Loucy (cell line): ENCODE data around the gene UPK1B.

ENCODE experiments used
- H2AFZ ChIP-seq: fragments of 200-600 bp; sonication (generic); 2 replicates; pipeline ENCODE4 v1.6.0; 2016; ENCODE audit warnings: antibody characterized with exemption, mild to moderate bottlenecking, low read length, moderate library complexity
- H3F3A ChIP-seq: fragments of 200-600 bp; 2 replicates; pipeline ENCODE4 v1.6.0; 2016; ENCODE audit warnings: antibody characterized with exemption, low read depth, mild to moderate bottlenecking
- H3K27me3 ChIP-seq: fragments of 200-600 bp; sonication (generic); 2 replicates; pipeline ENCODE4 v1.6.1; 2014; ENCODE audit warnings: low read length, mild to moderate bottlenecking; ENCODE audit not compliant: insufficient read depth, poor library complexity, severe bottlenecking
- H3K36me3 ChIP-seq: fragments of 200-600 bp; sonication (generic); 2 replicates; pipeline ENCODE4 v1.6.1; 2016; ENCODE audit warnings: low read length; ENCODE audit not compliant: insufficient read depth
- H3K4me1 ChIP-seq: fragments of 200-600 bp; sonication (generic); 2 replicates; pipeline ENCODE4 v1.5.1; 2014; ENCODE audit warnings: low read length, mild to moderate bottlenecking; ENCODE audit not compliant: insufficient read depth, poor library complexity, severe bottlenecking
- H3K4me2 ChIP-seq: fragments of 200-600 bp; sonication (generic); 2 replicates; pipeline ENCODE4 v1.6.0; 2014; ENCODE audit warnings: antibody characterized with exemption, low read length, low read depth, mild to moderate bottlenecking; ENCODE audit not compliant: poor library complexity, severe bottlenecking
- H3K4me3 ChIP-seq: fragments of 200-600 bp; sonication (generic); 2 replicates; pipeline ENCODE4 v1.5.1; 2014; ENCODE audit warnings: low read length, mild to moderate bottlenecking, mixed read lengths; ENCODE audit not compliant: poor library complexity, severe bottlenecking
- H3K79me2 ChIP-seq: fragments of 200-600 bp; sonication (generic); 2 replicates; pipeline ENCODE4 v1.6.1; 2014; ENCODE audit warnings: low read length; ENCODE audit not compliant: insufficient read depth
- H3K9ac ChIP-seq: fragments of 200-600 bp; sonication (generic); 2 replicates; pipeline ENCODE4 v1.6.0; 2014; ENCODE audit warnings: mild to moderate bottlenecking, low read depth, low read length, moderate library complexity; ENCODE audit not compliant: poor library complexity, severe bottlenecking
- H3K9me2 ChIP-seq: fragments of 200-600 bp; sonication (generic); replicated peaks from 2 replicates; pipeline ENCODE4 v1.6.1; 2016; ENCODE audit warnings: low read depth, low read length, mixed read lengths
- H3K9me3 ChIP-seq: fragments of 200-600 bp; sonication (generic); 2 replicates; pipeline ENCODE4 v1.6.1; 2014; ENCODE audit warnings: mild to moderate bottlenecking, antibody characterized with exemption, low read length, low read depth; ENCODE audit not compliant: insufficient read depth
- H4K20me1 ChIP-seq: fragments of 200-600 bp; sonication (generic); 2 replicates; pipeline ENCODE4 v1.6.0; 2014; ENCODE audit warnings: antibody characterized with exemption, low read length, mild to moderate bottlenecking; ENCODE audit not compliant: insufficient read depth, poor library complexity, severe bottlenecking
- EZH2phosphoT487 ChIP-seq: fragments of 200-600 bp; IDR thresholded peaks from 2 replicates; pipeline ENCODE4 v1.6.1; 2018; ENCODE audit warnings: antibody characterized with exemption, mild to moderate bottlenecking, moderate library complexity, borderline replicate concordance
- TF ChIP-seq, protein P1 (sequence below): fragments of 200-600 bp; sonication (generic); conservative IDR thresholded peaks from 2 replicates; pipeline ENCODE4 v1.5.1; 2014; ENCODE audit warnings: mild to moderate bottlenecking, antibody characterized with exemption, low read length

UPK1B gene

DNA sequence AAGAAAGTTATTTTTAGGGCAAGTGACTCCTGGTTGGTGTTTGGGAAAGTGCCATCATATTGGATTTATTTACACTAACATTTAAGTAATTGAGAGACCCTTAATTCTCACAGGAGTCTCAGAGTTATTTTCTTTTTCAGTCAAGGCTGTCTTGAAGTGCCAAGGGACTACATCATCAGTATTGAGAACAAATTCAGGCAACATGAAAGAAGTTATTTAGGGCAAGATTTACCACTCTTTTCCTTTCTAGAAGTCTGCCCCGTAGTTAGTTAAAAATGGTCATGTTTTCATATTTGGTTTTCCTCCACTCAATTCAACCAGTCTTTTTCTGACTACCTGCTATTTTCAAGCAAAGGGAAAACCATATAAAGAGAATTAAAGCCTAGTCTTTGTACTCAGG is 61.2 kb downstream of the UPK1B start:
- Histone ChIP-seq H3K79me2 (peaks cover 31% of the 10 kb centered on the region; the same call in 1 of the 2 replicates), H3K9me3 (no peaks in the 10 kb centered on the region), H2AFZ (no peak overlapping the region), H3K4me1 (peaks cover 41% of the 10 kb centered on the region), H3K27me3 (no peaks in the 10 kb centered on the region), H3F3A (peaks cover 4% of the 10 kb centered on the region; the same call in 1 of the 2 replicates), H3K36me3 (peaks cover 22% of the 10 kb centered on the region; the same call in 1 of the 2 replicates), H3K4me3 (no peak overlapping the region), H4K20me1 (peaks cover 13% of the 10 kb centered on the region), H3K9ac (no peak overlapping the region), H3K4me2 (no peak overlapping the region), H3K9me2 (no peaks in the 10 kb centered on the region)
- TF ChIP-seq EZH2phosphoT487: no peak
- TF ChIP-seq, protein P1, sequence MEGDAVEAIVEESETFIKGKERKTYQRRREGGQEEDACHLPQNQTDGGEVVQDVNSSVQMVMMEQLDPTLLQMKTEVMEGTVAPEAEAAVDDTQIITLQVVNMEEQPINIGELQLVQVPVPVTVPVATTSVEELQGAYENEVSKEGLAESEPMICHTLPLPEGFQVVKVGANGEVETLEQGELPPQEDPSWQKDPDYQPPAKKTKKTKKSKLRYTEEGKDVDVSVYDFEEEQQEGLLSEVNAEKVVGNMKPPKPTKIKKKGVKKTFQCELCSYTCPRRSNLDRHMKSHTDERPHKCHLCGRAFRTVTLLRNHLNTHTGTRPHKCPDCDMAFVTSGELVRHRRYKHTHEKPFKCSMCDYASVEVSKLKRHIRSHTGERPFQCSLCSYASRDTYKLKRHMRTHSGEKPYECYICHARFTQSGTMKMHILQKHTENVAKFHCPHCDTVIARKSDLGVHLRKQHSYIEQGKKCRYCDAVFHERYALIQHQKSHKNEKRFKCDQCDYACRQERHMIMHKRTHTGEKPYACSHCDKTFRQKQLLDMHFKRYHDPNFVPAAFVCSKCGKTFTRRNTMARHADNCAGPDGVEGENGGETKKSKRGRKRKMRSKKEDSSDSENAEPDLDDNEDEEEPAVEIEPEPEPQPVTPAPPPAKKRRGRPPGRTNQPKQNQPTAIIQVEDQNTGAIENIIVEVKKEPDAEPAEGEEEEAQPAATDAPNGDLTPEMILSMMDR: no peak

DNA sequence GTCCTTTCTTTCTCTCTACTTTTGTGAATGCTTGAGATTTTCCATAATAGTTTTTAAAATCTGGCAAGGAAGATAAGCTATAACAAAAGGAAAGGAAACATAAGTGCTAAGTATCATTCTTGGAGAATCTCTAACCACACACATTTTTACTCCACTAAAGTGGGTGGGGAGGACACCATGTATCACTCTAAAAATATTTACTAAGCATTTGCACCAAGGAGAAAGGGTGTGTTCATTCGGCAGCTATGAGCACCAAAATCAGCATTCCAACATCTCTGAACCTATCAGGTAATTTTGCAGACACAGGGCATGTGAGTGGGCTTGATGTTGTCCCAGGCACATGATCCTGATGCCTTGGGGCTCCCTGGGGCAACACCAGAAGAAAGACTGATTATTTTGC is 61.8 kb downstream of the UPK1B start:
- no peak overlapping the region for H3K9ac ChIP-seq
- peaks cover 13% of the 10 kb centered on the region for H4K20me1 ChIP-seq
- no peaks in the 10 kb centered on the region for H3K9me3 ChIP-seq
- H3K36me3 ChIP-seq: peaks cover 16% of the 10 kb centered on the region; the same call in 1 of the 2 replicates
- peaks cover 46% of the 10 kb centered on the region for H3K4me1 ChIP-seq
- no peaks in the 10 kb centered on the region for H3K27me3 ChIP-seq
- H3K4me3 ChIP-seq: no peak overlapping the region
- no peaks in the 10 kb centered on the region for H3K9me2 ChIP-seq
- peak overlapping the region; percentile 2 for H3K4me2 ChIP-seq
- TF ChIP-seq, protein P1: no peak
- TF ChIP-seq EZH2phosphoT487: no peak
- H2AFZ ChIP-seq: no peak overlapping the region
- H3K79me2 ChIP-seq: peaks cover 37% of the 10 kb centered on the region; the same call in 1 of the 2 replicates
- H3F3A ChIP-seq: peaks cover 4% of the 10 kb centered on the region; the same call in 1 of the 2 replicates

DNA sequence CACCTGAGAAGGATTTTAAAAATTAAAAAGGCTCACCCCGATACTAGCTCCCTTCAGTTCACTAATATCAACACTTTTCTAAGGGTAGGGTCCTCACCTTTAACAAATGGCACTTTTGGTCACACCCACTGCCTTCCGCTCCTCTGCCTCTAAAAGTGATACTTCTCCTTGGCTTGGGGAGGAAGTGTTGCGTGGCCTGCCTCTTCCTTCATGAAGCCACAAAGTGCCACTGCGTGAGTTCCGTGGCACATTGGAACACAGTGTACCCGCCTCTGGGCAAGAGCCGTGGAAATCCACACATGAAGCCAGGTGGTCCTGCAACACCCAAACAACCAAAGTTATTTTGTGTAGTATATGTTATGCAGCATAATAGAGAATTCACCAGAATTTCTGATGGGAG is 63.4 kb downstream of the UPK1B start:
- H3K27me3 ChIP-seq: no peaks in the 10 kb centered on the region
- H3K9ac ChIP-seq: no peak overlapping the region
- peaks cover 52% of the 10 kb centered on the region for H3K4me1 ChIP-seq
- peaks cover 4% of the 10 kb centered on the region; the same call in 1 of the 2 replicates for H3F3A ChIP-seq
- peaks cover 8% of the 10 kb centered on the region; the same call in 1 of the 2 replicates for H3K36me3 ChIP-seq
- peaks cover 43% of the 10 kb centered on the region; the same call in 1 of the 2 replicates for H3K79me2 ChIP-seq
- no peak overlapping the region for H2AFZ ChIP-seq
- H3K4me3 ChIP-seq: peak overlapping the region; percentile 20
- no peaks in the 10 kb centered on the region for H3K9me3 ChIP-seq
- TF ChIP-seq EZH2phosphoT487: no peak
- TF ChIP-seq, protein P1: no peak
- no peaks in the 10 kb centered on the region for H3K9me2 ChIP-seq
- peak overlapping the region; percentile 23 for H3K4me2 ChIP-seq
- peaks cover 13% of the 10 kb centered on the region for H4K20me1 ChIP-seq
